Naive thymus-derived CD4-positive, alpha-beta T cell (primary cell): ENCODE data around the gene DCST1. TPM values are rescaled to one million over a fixed set of nuclear protein-coding genes. Genes with fewer than 3 reads are reported as not detected.

Experiments used
- ATAC-seq: fragments of 150-1000 bp; cut with Tn5 transposase; 2 replicates; pipeline ENCODE4 v1.10.0; 2021; ENCODE audit warnings: mild to moderate bottlenecking, moderate library complexity
- CTCF ChIA-PET: fragments of 350-600 bp; sonication (Branson Sonifier 250); formaldehyde crosslinking; loops from one replicate; lab custom pipeline; 2021; ENCODE audit warnings: antibody characterized with exemption; lab: Charles Lee
- POLR2A ChIA-PET: fragments of 350-600 bp; sonication (Branson Sonifier 250); formaldehyde crosslinking; loops from one replicate; lab custom pipeline; 2021; ENCODE audit warnings: antibody characterized with exemption, inconsistent platforms; lab: Charles Lee
- DNase-seq, 9 donors: peaks; one replicate each; pipeline versions ENCODE4 v3.0.0 to v3.0.0-alpha.2; 2020 to 2022; ENCODE audit warnings: mixed read lengths in 1 of 9
- H3K27ac ChIP-seq: one replicate; pipeline ENCODE4 v1.7.0; 2013; ENCODE audit warnings: mild to moderate bottlenecking, low read depth, low read length, moderate library complexity
- H3K27me3 ChIP-seq, 2 donors: one replicate each; pipeline ENCODE4 v1.7.0; 2013; ENCODE audit warnings: low read length in 2 of 2, mild to moderate bottlenecking in 2 of 2, moderate library complexity in 2 of 2; ENCODE audit not compliant: control insufficient read depth in 2 of 2, insufficient read depth in 2 of 2
- H3K36me3 ChIP-seq, 3 experiments: 1 replicate in 2 of 3; 2 replicates in 1 of 3; pipeline ENCODE4 v1.7.0; 2013; ENCODE audit warnings: low read length in 3 of 3, mild to moderate bottlenecking in 3 of 3, moderate library complexity in 1 of 3; ENCODE audit not compliant: insufficient read depth in 3 of 3, control insufficient read depth in 2 of 3
- H3K4me1 ChIP-seq, 2 donors: one replicate each; pipeline ENCODE4 v1.7.0; 2013; ENCODE audit warnings: low read length in 2 of 2, mild to moderate bottlenecking in 2 of 2, moderate library complexity in 1 of 2; ENCODE audit not compliant: control insufficient read depth in 2 of 2, insufficient read depth in 2 of 2
- H3K4me3 ChIP-seq: 2 replicates; pipeline ENCODE4 v1.7.0; 2013; ENCODE audit warnings: mild to moderate bottlenecking, low read length
- H3K9me3 ChIP-seq, 3 experiments: 1 replicate in 2 of 3; 2 replicates in 1 of 3; pipeline ENCODE4 v1.7.0; 2013; ENCODE audit warnings: low read length in 3 of 3; ENCODE audit not compliant: control insufficient read depth in 2 of 3
- H3K27ac Mint-ChIP-seq, 9 donors: one replicate each; pipeline ENCODE4 v1.8.0; 2020 to 2022; ENCODE audit warnings: mixed read lengths in 9 of 9, mild to moderate bottlenecking in 8 of 9, moderate library complexity in 5 of 9, inconsistent platforms in 2 of 9
- H3K27me3 Mint-ChIP-seq, 5 donors: one replicate each; pipeline ENCODE4 v1.8.0; 2021 to 2022; ENCODE audit warnings: mixed read lengths in 5 of 5, mild to moderate bottlenecking in 1 of 5
- H3K36me3 Mint-ChIP-seq, 5 donors: one replicate each; pipeline ENCODE4 v1.8.0; 2020 to 2022; ENCODE audit warnings: mixed read lengths in 5 of 5, mild to moderate bottlenecking in 3 of 5, inconsistent platforms in 1 of 5
- H3K4me1 Mint-ChIP-seq, 7 donors: one replicate each; pipeline ENCODE4 v1.8.0; 2020 to 2022; ENCODE audit warnings: mixed read lengths in 7 of 7, mild to moderate bottlenecking in 3 of 7, inconsistent platforms in 1 of 7
- H3K4me3 Mint-ChIP-seq, 10 donors: one replicate each; pipeline ENCODE4 v1.8.0; 2020 to 2022; ENCODE audit warnings: mild to moderate bottlenecking in 10 of 10, mixed read lengths in 10 of 10, moderate library complexity in 6 of 10, inconsistent platforms in 2 of 10
- H3K9me3 Mint-ChIP-seq, 11 donors: one replicate each; pipeline ENCODE4 v1.8.0; 2020 to 2022; ENCODE audit warnings: mixed read lengths in 11 of 11, mild to moderate bottlenecking in 4 of 11, inconsistent platforms in 1 of 11, moderate library complexity in 1 of 11
- intact Hi-C, 2 donors: fragments of 100-400 bp; cut with micrococcal nuclease; formaldehyde crosslinking; loops; one replicate each; pipeline ENCODE4 v1.15.1; 2023
- polyA plus RNA-seq, 2 donors: library from polyadenylated mRNA; unstranded; fragments of 300-500 nt; fragmentation: Illumina TruSeq; gene quantifications; one replicate each; pipeline ENCODE4 v1.2.3, GENCODE V29; 2021
- total RNA-seq, 6 experiments: library from RNA in 5 of 6; stranded (reverse) in 5 of 6; gene quantifications; 1 replicate in 5 of 6; 2 replicates in 1 of 6; pipeline ENCODE4 v1.2.3 and lab custom pipeline; 2021 to 2026

Gene DCST1
- total and polyA plus RNA-seq, 7 experiments from 2014 or later, result 0.19 to 0.78 (median 0.42) TPM; not detected in 4

- no peaks in the 10 kb centered on the region for H3K4me1 ChIP-seq
- intact Hi-C loops, result no loop called here
- no peak overlapping the region for H3K4me3 Mint-ChIP-seq
- CTCF ChIA-PET, result interaction anchor here (0.6 to 1.9 kb wide), 5 partner anchors 13 to 47 kb away, joined by 3 to 5 read pairs (median 5); no protein-coding TSS in a partner anchor
- no peak overlapping the region for H3K27ac Mint-ChIP-seq
- no peaks in the 10 kb centered on the region for H3K27me3 ChIP-seq
- no peaks in the 10 kb centered on the region for H3K9me3 Mint-ChIP-seq
- peaks cover 0 to 25% (median 0%) of the 10 kb centered on the region in 5 donors for H3K27me3 Mint-ChIP-seq
- no peak for DNase-seq
- ATAC-seq, result no peak
- H3K36me3 Mint-ChIP-seq, result no peaks in the 10 kb centered on the region
- no peaks in the 10 kb centered on the region for H3K36me3 ChIP-seq
- no peak overlapping the region for H3K27ac ChIP-seq
- peaks cover 0 to 4% (median 0%) of the 10 kb centered on the region in 7 donors for H3K4me1 Mint-ChIP-seq
- no peak overlapping the region for H3K4me3 ChIP-seq
- POLR2A ChIA-PET, result no interaction called here
- H3K9me3 ChIP-seq, result no peaks in the 10 kb centered on the region
These were observed 5.1 kb downstream of the DCST1 start for GRCh38 chr1:155038602-155039307.

GRCh38 chr1:155039308-155039669 lies 5.7 kb downstream of the DCST1 start:
- no peak overlapping the region for H3K4me3 ChIP-seq
- Mint-ChIP-seq H3K4me1 (peaks cover 0 to 4% (median 0%) of the 10 kb centered on the region in 7 donors), H3K27ac (no peak overlapping the region), H3K9me3 (no peaks in the 10 kb centered on the region), H3K27me3 (peaks cover 0 to 22% (median 0%) of the 10 kb centered on the region in 5 donors), H3K36me3 (no peaks in the 10 kb centered on the region), H3K4me3 (no peak overlapping the region)
- ChIA-PET POLR2A (no interaction called here), CTCF (interaction anchor here (0.6 to 1.9 kb wide), 4 partner anchors 14 to 46 kb away, joined by 3 to 5 read pairs (median 5); no protein-coding TSS in a partner anchor)
- H3K36me3 ChIP-seq, result no peaks in the 10 kb centered on the region
- DNase-seq (no peak), ATAC-seq (no peak)
- H3K27me3 ChIP-seq, result no peaks in the 10 kb centered on the region
- intact Hi-C loops, result no loop called here
- no peaks in the 10 kb centered on the region for H3K9me3 ChIP-seq
- no peaks in the 10 kb centered on the region for H3K4me1 ChIP-seq
- no peak overlapping the region for H3K27ac ChIP-seq

GRCh38 chr1:155040358-155041093 lies 6.9 kb downstream of the DCST1 start:
- ChIA-PET POLR2A (interaction anchor here (0.7 to 1.0 kb wide), 2 partner anchors 30 to 135 kb away, joined by 3 to 4 read pairs; no protein-coding TSS in a partner anchor), CTCF (interaction anchor here (0.7 to 8.5 kb wide), 4 partner anchors 13 to 104 kb away, joined by 3 to 138 read pairs (median 4); partner anchors contain the start of gene PMVK)
- Histone ChIP-seq H3K4me1 (no peaks in the 10 kb centered on the region), H3K27ac (no peak overlapping the region), H3K27me3 (no peaks in the 10 kb centered on the region), H3K9me3 (no peaks in the 10 kb centered on the region), H3K4me3 (no peak overlapping the region), H3K36me3 (no peaks in the 10 kb centered on the region)
- H3K9me3 Mint-ChIP-seq, result no peaks in the 10 kb centered on the region
- no peaks in the 10 kb centered on the region for H3K36me3 Mint-ChIP-seq
- no peak overlapping the region for H3K27ac Mint-ChIP-seq
- H3K27me3 Mint-ChIP-seq, result peaks cover 0 to 13% (median 0%) of the 10 kb centered on the region in 5 donors
- DNase-seq (no peak), ATAC-seq (no peak)
- H3K4me1 Mint-ChIP-seq, result peaks cover 4 to 16% (median 8%) of the 10 kb centered on the region in 7 donors
- H3K4me3 Mint-ChIP-seq, result no peak overlapping the region
- intact Hi-C loops, result no loop called here

- H3K27me3 Mint-ChIP-seq, result peaks cover 0 to 11% (median 0%) of the 10 kb centered on the region in 5 donors
- Histone ChIP-seq H3K36me3 (no peaks in the 10 kb centered on the region), H3K27ac (no peak overlapping the region), H3K4me1 (no peaks in the 10 kb centered on the region), H3K4me3 (no peak overlapping the region), H3K9me3 (no peaks in the 10 kb centered on the region), H3K27me3 (no peaks in the 10 kb centered on the region)
- CTCF ChIA-PET, result interaction anchor here (0.7 to 8.5 kb wide), 4 partner anchors 16 to 95 kb away, joined by 3 to 138 read pairs (median 6); no protein-coding TSS in a partner anchor
- POLR2A ChIA-PET, result interaction anchor here (1.0 kb wide), 1 partner anchor 8 kb away, joined by 3 read pairs; the partner anchor contains the start of gene ADAM15
- no peak for ATAC-seq
- intact Hi-C loops, result no loop called here
- H3K27ac Mint-ChIP-seq, result no peak overlapping the region
- H3K4me1 Mint-ChIP-seq, result peaks cover 4 to 18% (median 8%) of the 10 kb centered on the region in 7 donors
- DNase-seq, result no peak
- H3K9me3 Mint-ChIP-seq, result no peaks in the 10 kb centered on the region
- H3K4me3 Mint-ChIP-seq, result no peak overlapping the region
- no peaks in the 10 kb centered on the region for H3K36me3 Mint-ChIP-seq
These were observed 9.2 kb downstream of the DCST1 start for GRCh38 chr1:155042789-155043188.

GRCh38 chr1:155043301-155043702 lies 9.7 kb downstream of the DCST1 start:
- Mint-ChIP-seq H3K36me3 (no peaks in the 10 kb centered on the region), H3K27ac (no peak overlapping the region), H3K4me1 (peaks cover 4 to 18% (median 8%) of the 10 kb centered on the region in 7 donors), H3K27me3 (peaks cover 0 to 7% (median 0%) of the 10 kb centered on the region in 5 donors), H3K4me3 (no peak overlapping the region), H3K9me3 (no peaks in the 10 kb centered on the region)
- H3K36me3 ChIP-seq, result no peaks in the 10 kb centered on the region
- H3K9me3 ChIP-seq, result no peaks in the 10 kb centered on the region
- intact Hi-C loops, result no loop called here
- no peaks in the 10 kb centered on the region for H3K27me3 ChIP-seq
- no peaks in the 10 kb centered on the region for H3K4me1 ChIP-seq
- H3K4me3 ChIP-seq, result no peak overlapping the region
- no peak overlapping the region for H3K27ac ChIP-seq
- ChIA-PET POLR2A (interaction anchor here (0.5 to 1.2 kb wide), 4 partner anchors 26 to 1065 kb away, joined by 3 read pairs; partner anchors contain the start of gene SHC1), CTCF (interaction anchor here (0.8 to 8.5 kb wide), 9 partner anchors 10 to 87 kb away, joined by 3 to 138 read pairs (median 7); partner anchors contain the start of gene PBXIP1)
- ATAC-seq (no peak), DNase-seq (no peak)

DNA sequence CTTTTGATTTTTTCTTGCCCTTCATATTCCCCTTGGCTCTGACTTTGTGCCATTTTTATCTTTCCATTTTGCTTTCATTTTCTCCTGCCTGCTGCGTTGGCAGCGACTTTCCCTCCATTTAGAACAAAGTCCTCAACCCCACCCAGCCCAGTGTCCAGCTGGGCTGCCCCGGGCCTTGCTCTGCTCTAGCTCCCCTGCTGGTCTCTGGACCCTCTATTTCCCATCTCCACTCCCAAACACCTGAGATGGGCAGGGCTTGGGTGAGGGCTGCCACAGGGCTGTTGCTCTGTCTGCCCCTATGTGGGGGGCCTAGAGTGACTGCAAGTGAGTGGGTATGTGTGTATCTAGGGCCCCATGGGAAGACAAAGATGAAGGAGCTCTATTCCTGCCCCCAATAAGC lies 10.2 kb downstream of the DCST1 start:
- ChIA-PET CTCF (interaction anchor here (0.8 to 8.5 kb wide), 15 partner anchors 8 to 92 kb away, joined by 3 to 138 read pairs (median 5); partner anchors contain the start of gene PBXIP1), POLR2A (interaction anchor here (0.5 to 2.6 kb wide), 5 partner anchors 18 to 1066 kb away, joined by 3 to 7 read pairs (median 3); partner anchors contain the start of gene SHC1)
- Histone ChIP-seq H3K9me3 (no peaks in the 10 kb centered on the region), H3K4me1 (no peaks in the 10 kb centered on the region), H3K27ac (no peak overlapping the region), H3K4me3 (no peak overlapping the region), H3K27me3 (no peaks in the 10 kb centered on the region), H3K36me3 (no peaks in the 10 kb centered on the region)
- H3K4me1 Mint-ChIP-seq, result peaks cover 4 to 18% (median 8%) of the 10 kb centered on the region in 7 donors
- intact Hi-C loops, result no loop called here
- H3K36me3 Mint-ChIP-seq, result no peaks in the 10 kb centered on the region
- H3K9me3 Mint-ChIP-seq, result no peaks in the 10 kb centered on the region
- H3K4me3 Mint-ChIP-seq, result no peak overlapping the region
- ATAC-seq, result no peak
- no peak for DNase-seq
- peaks cover 0 to 4% (median 0%) of the 10 kb centered on the region in 5 donors for H3K27me3 Mint-ChIP-seq
- H3K27ac Mint-ChIP-seq, result peak overlapping the region in 1 of 9 donors; percentile 36
